Osteoblast (primary cell): Measurements from ENCODE around the gene VGF. TPM values are rescaled to one million over a fixed set of nuclear protein-coding genes. Genes with fewer than 3 reads are reported as not detected.

Experiments
- DNase-seq: peaks from one replicate; pipeline ENCODE4 v3.0.0; 2011; ENCODE audit warnings: low spot score, mixed read lengths; ENCODE audit not compliant: insufficient read length; ENCODE audit errors: missing footprints
- H2AFZ ChIP-seq: 2 replicates; pipeline ENCODE4 v1.6.0; 2011; ENCODE audit warnings: mild to moderate bottlenecking, low read length
- H3K27ac ChIP-seq: 2 replicates; pipeline ENCODE4 v1.5.1; 2011; ENCODE audit warnings: mild to moderate bottlenecking, low read depth, low read length, moderate library complexity
- H3K27me3 ChIP-seq: 2 replicates; pipeline ENCODE4 v1.6.0; 2012; ENCODE audit warnings: mild to moderate bottlenecking, control low read depth, inconsistent platforms, low read length, moderate library complexity; ENCODE audit not compliant: insufficient read depth
- H3K36me3 ChIP-seq: 2 replicates; pipeline ENCODE4 v1.5.1; 2011; ENCODE audit warnings: mild to moderate bottlenecking, low read length, control low read depth, moderate library complexity; ENCODE audit not compliant: insufficient read depth
- H3K4me1 ChIP-seq: 2 replicates; pipeline ENCODE4 v1.5.1; 2011; ENCODE audit warnings: mild to moderate bottlenecking, low read length, control low read depth, moderate library complexity; ENCODE audit not compliant: insufficient read depth
- H3K4me2 ChIP-seq: 2 replicates; pipeline ENCODE4 v1.6.0; 2011; ENCODE audit warnings: mild to moderate bottlenecking, low read length; ENCODE audit not compliant: insufficient read depth
- H3K4me3 ChIP-seq: fragments of 200-600 bp; sonication (generic); 3 replicates; pipeline ENCODE4 v1.5.1; 2012; ENCODE audit warnings: mild to moderate bottlenecking, low read length, inconsistent platforms; ENCODE audit not compliant: insufficient read depth
- H3K79me2 ChIP-seq: 2 replicates; pipeline ENCODE4 v1.6.0; 2012; ENCODE audit warnings: mild to moderate bottlenecking, low read length, control low read depth, inconsistent platforms; ENCODE audit not compliant: insufficient read depth
- H3K9me3 ChIP-seq: 2 replicates; pipeline ENCODE4 v1.5.1; 2011; ENCODE audit warnings: low read depth, low read length, control low read depth
- H4K20me1 ChIP-seq: 2 replicates; pipeline ENCODE4 v1.6.0; 2012; ENCODE audit warnings: mild to moderate bottlenecking, low read length, control low read depth; ENCODE audit not compliant: insufficient read depth
- total RNA-seq: library from RNA; depleted of rRNA; stranded (reverse); fragments of >200 nt; gene quantifications from 2 replicates; pipeline ENCODE4 v1.2.3, GENCODE V29; 2012
- TF ChIP-seq, protein P1 (sequence below): IDR thresholded peaks from 2 replicates; pipeline ENCODE4 v1.5.1; 2011; ENCODE audit warnings: mild to moderate bottlenecking, low read depth, low read length, moderate library complexity; ENCODE audit errors: extremely low read depth

VGF gene
- total RNA-seq, 1 donor: 0.36 TPM

GRCh38 chr7:101164071-101164840 is 1.1 kb downstream of the VGF start:
- H3K4me1 ChIP-seq: peaks cover 24% of the 10 kb centered on the region
- H3K4me3 ChIP-seq: no peak overlapping the region
- H3K36me3 ChIP-seq: peaks cover 18% of the 10 kb centered on the region
- no peak overlapping the region for H3K27ac ChIP-seq
- H3K9me3 ChIP-seq: no peaks in the 10 kb centered on the region
- no peak overlapping the region for H2AFZ ChIP-seq
- H3K4me2 ChIP-seq: no peak overlapping the region
- no peaks in the 10 kb centered on the region for H3K79me2 ChIP-seq
- TF ChIP-seq, protein P1, sequence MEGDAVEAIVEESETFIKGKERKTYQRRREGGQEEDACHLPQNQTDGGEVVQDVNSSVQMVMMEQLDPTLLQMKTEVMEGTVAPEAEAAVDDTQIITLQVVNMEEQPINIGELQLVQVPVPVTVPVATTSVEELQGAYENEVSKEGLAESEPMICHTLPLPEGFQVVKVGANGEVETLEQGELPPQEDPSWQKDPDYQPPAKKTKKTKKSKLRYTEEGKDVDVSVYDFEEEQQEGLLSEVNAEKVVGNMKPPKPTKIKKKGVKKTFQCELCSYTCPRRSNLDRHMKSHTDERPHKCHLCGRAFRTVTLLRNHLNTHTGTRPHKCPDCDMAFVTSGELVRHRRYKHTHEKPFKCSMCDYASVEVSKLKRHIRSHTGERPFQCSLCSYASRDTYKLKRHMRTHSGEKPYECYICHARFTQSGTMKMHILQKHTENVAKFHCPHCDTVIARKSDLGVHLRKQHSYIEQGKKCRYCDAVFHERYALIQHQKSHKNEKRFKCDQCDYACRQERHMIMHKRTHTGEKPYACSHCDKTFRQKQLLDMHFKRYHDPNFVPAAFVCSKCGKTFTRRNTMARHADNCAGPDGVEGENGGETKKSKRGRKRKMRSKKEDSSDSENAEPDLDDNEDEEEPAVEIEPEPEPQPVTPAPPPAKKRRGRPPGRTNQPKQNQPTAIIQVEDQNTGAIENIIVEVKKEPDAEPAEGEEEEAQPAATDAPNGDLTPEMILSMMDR: no peak
- H3K27me3 ChIP-seq: peaks cover 53% of the 10 kb centered on the region
- DNase-seq: peak; percentile 96
- peaks cover 37% of the 10 kb centered on the region for H4K20me1 ChIP-seq

GRCh38 chr7:101163279-101164070 is 1.9 kb downstream of the VGF start:
- peaks cover 37% of the 10 kb centered on the region for H4K20me1 ChIP-seq
- H3K27me3 ChIP-seq: peaks cover 47% of the 10 kb centered on the region
- no peak overlapping the region for H3K4me3 ChIP-seq
- H3K4me1 ChIP-seq: peaks cover 17% of the 10 kb centered on the region
- peak; percentile 83 for DNase-seq
- TF ChIP-seq, protein P1: no peak
- H3K36me3 ChIP-seq: peaks cover 19% of the 10 kb centered on the region
- no peak overlapping the region for H2AFZ ChIP-seq
- H3K27ac ChIP-seq: no peak overlapping the region
- H3K79me2 ChIP-seq: no peaks in the 10 kb centered on the region
- H3K4me2 ChIP-seq: no peak overlapping the region
- H3K9me3 ChIP-seq: no peaks in the 10 kb centered on the region

GRCh38 chr7:101162551-101163278 is 2.7 kb downstream of the VGF start:
- Histone ChIP-seq H3K27ac (no peak overlapping the region), H3K4me2 (no peak overlapping the region), H3K27me3 (peaks cover 40% of the 10 kb centered on the region), H3K36me3 (peaks cover 26% of the 10 kb centered on the region), H4K20me1 (peaks cover 41% of the 10 kb centered on the region), H3K4me1 (peaks cover 17% of the 10 kb centered on the region), H3K79me2 (no peaks in the 10 kb centered on the region), H3K9me3 (no peaks in the 10 kb centered on the region), H2AFZ (no peak overlapping the region), H3K4me3 (peak overlapping the region; percentile 39)
- TF ChIP-seq, protein P1: no peak
- DNase-seq: peak; percentile 95
